ENCODE results near the gene DAPK1.

GRCh38 chr9:87517732-87518131 is 20.1 kb downstream of the DAPK1 start:
- no peak for TF ChIP-seq CTCF (IDR thresholded peaks at IDR 0.05)
- no peak for TF ChIP-seq POLR2A (IDR thresholded peaks at IDR 0.05)
